Mesenchymal stem cell (in vitro differentiated cells and primary cell): Measurements from ENCODE around the gene TECPR1.

ENCODE experiments used
- DNase-seq: peaks from one replicate; pipeline ENCODE4 v3.0.0-alpha.2; 2013
- H2AFZ ChIP-seq: one replicate; pipeline ENCODE4 v1.6.1; 2013; ENCODE audit warnings: low read depth, mild to moderate bottlenecking, control low read depth, inconsistent platforms, low read length, moderate library complexity
- H2AK5ac ChIP-seq: 2 replicates; pipeline ENCODE4 v1.6.1; 2013; ENCODE audit warnings: low read length, moderate library complexity, mild to moderate bottlenecking, inconsistent platforms; ENCODE audit not compliant: severe bottlenecking
- H2BK120ac ChIP-seq: one replicate; pipeline ENCODE4 v1.6.1; 2013; ENCODE audit warnings: low read depth, mild to moderate bottlenecking, inconsistent platforms, low read length, moderate library complexity
- H2BK12ac ChIP-seq, 2 experiments: one replicate each; pipeline ENCODE4 v1.6.1; 2013; ENCODE audit warnings: inconsistent platforms in 2 of 2, low read length in 2 of 2, mild to moderate bottlenecking in 2 of 2, moderate library complexity in 2 of 2, control low read depth in 1 of 2
- H2BK15ac ChIP-seq: one replicate; pipeline ENCODE4 v1.6.1; 2013; ENCODE audit warnings: mild to moderate bottlenecking, low read depth, inconsistent platforms; ENCODE audit not compliant: poor library complexity, severe bottlenecking
- H2BK5ac ChIP-seq: 2 replicates; pipeline ENCODE4 v1.6.1; 2013; ENCODE audit warnings: low read depth, mild to moderate bottlenecking, low read length, control low read depth, inconsistent platforms; ENCODE audit not compliant: poor library complexity, severe bottlenecking
- H3K14ac ChIP-seq, 2 experiments: one replicate each; pipeline ENCODE4 v1.6.1; 2013; ENCODE audit warnings: inconsistent platforms in 2 of 2, low read length in 2 of 2, control low read depth in 1 of 2, mild to moderate bottlenecking in 1 of 2, moderate library complexity in 1 of 2
- H3K18ac ChIP-seq, 2 experiments: one replicate each; pipeline ENCODE4 v1.6.1; 2013; ENCODE audit warnings: inconsistent platforms in 2 of 2, low read length in 2 of 2, control low read depth in 1 of 2, low read depth in 1 of 2, mild to moderate bottlenecking in 1 of 2
- H3K23ac ChIP-seq, 2 experiments: one replicate each; pipeline ENCODE4 v1.6.1; 2013; ENCODE audit warnings: inconsistent platforms in 2 of 2, low read length in 2 of 2, mild to moderate bottlenecking in 2 of 2, moderate library complexity in 2 of 2, control low read depth in 1 of 2
- H3K27ac ChIP-seq: 2 replicates; pipeline ENCODE4 v1.5.1; 2013; ENCODE audit warnings: mild to moderate bottlenecking, moderate library complexity, low read length, control low read depth, inconsistent platforms; ENCODE audit not compliant: poor library complexity, severe bottlenecking
- H3K27me3 ChIP-seq, 2 experiments: 2 replicates each; pipeline versions ENCODE4 v1.6.1 to v1.7.0; 2013; ENCODE audit warnings: low read length in 2 of 2, mild to moderate bottlenecking in 2 of 2, moderate library complexity in 2 of 2, control low read depth in 1 of 2, inconsistent platforms in 1 of 2; ENCODE audit not compliant: control insufficient read depth in 1 of 2, insufficient read depth in 1 of 2
- H3K36me3 ChIP-seq, 2 experiments: 2 replicates each; pipeline versions ENCODE4 v1.6.1 to v1.7.0; 2013; ENCODE audit warnings: low read length in 2 of 2, control low read depth in 1 of 2, inconsistent platforms in 1 of 2, low read depth in 1 of 2, mild to moderate bottlenecking in 1 of 2; ENCODE audit not compliant: insufficient read depth in 2 of 2, control insufficient read depth in 1 of 2
- H3K4ac ChIP-seq, 2 experiments: one replicate each; pipeline ENCODE4 v1.6.1; 2013; ENCODE audit warnings: inconsistent platforms in 2 of 2, low read length in 2 of 2, mild to moderate bottlenecking in 2 of 2, moderate library complexity in 2 of 2, control low read depth in 1 of 2, low read depth in 1 of 2
- H3K4me1 ChIP-seq: 2 replicates; pipeline ENCODE4 v1.6.1; 2013; ENCODE audit warnings: low read depth, low read length, control low read depth; ENCODE audit not compliant: control insufficient read depth, insufficient read depth
- H3K4me2 ChIP-seq: 2 replicates; pipeline ENCODE4 v1.6.1; 2013; ENCODE audit warnings: low read length, mild to moderate bottlenecking, inconsistent platforms; ENCODE audit not compliant: poor library complexity, severe bottlenecking
- H3K4me3 ChIP-seq, 2 experiments: 2 replicates each; pipeline versions ENCODE4 v1.5.1 to v1.7.0; 2013; ENCODE audit warnings: low read length in 2 of 2, mild to moderate bottlenecking in 2 of 2, control low read depth in 1 of 2, low read depth in 1 of 2; ENCODE audit not compliant: insufficient read depth in 1 of 2
- H3K79me1 ChIP-seq: replicated peaks from 2 replicates; pipeline ENCODE4 v1.6.1; 2013; ENCODE audit warnings: mild to moderate bottlenecking, control low read depth, low read length, inconsistent platforms; ENCODE audit not compliant: poor library complexity, severe bottlenecking
- H3K9ac ChIP-seq: 2 replicates; pipeline ENCODE4 v1.7.0; 2013; ENCODE audit warnings: mild to moderate bottlenecking, low read length, moderate library complexity
- H3K9me3 ChIP-seq: 2 replicates; pipeline ENCODE4 v1.7.0; 2013; ENCODE audit warnings: mild to moderate bottlenecking, low read length; ENCODE audit not compliant: control insufficient read depth
- H4K8ac ChIP-seq: one replicate; pipeline ENCODE4 v1.6.1; 2013; ENCODE audit warnings: inconsistent platforms, mild to moderate bottlenecking, low read length, moderate library complexity
- H4K91ac ChIP-seq: one replicate; pipeline ENCODE4 v1.6.1; 2013; ENCODE audit warnings: mild to moderate bottlenecking, low read length, inconsistent platforms
- WGBS: methylation state at CpG from one replicate; pipeline ENCODE4 v1.1.7; 2013; ENCODE audit warnings: mixed read lengths; 5-methylcytosine and 5-hydroxymethylcytosine counted together

Gene TECPR1

GRCh38 chr7:98241674-98242241 is 10.3 kb downstream of the TECPR1 start:
- H2AK5ac ChIP-seq, result no peak overlapping the region
- H3K9ac ChIP-seq, result no peak overlapping the region
- no peak overlapping the region for H3K4me3 ChIP-seq
- H2AFZ ChIP-seq, result no peak overlapping the region
- H3K27me3 ChIP-seq, result no peaks in the 10 kb centered on the region
- H3K4me1 ChIP-seq, result peaks cover 9% of the 10 kb centered on the region
- peaks cover 36 to 78% of the 10 kb centered on the region in 2 experiments for H3K36me3 ChIP-seq
- H3K4me2 ChIP-seq, result no peak overlapping the region
- no peak overlapping the region for H3K4ac ChIP-seq
- H3K14ac ChIP-seq, result no peak overlapping the region
- H3K23ac ChIP-seq, result no peak overlapping the region
- H3K27ac ChIP-seq, result no peak overlapping the region
- H3K79me1 ChIP-seq, result peaks cover 12% of the 10 kb centered on the region
- no peak for DNase-seq
- H4K91ac ChIP-seq, result no peak overlapping the region
- 88% methylated on average over 16 of the region's 16 CpGs for WGBS
- H2BK12ac ChIP-seq, result no peak overlapping the region
- no peak overlapping the region for H2BK5ac ChIP-seq
- H2BK120ac ChIP-seq, result no peak overlapping the region
- H4K8ac ChIP-seq, result no peak overlapping the region
- H3K18ac ChIP-seq, result no peak overlapping the region
- H2BK15ac ChIP-seq, result no peak overlapping the region
- no peaks in the 10 kb centered on the region for H3K9me3 ChIP-seq

DNA sequence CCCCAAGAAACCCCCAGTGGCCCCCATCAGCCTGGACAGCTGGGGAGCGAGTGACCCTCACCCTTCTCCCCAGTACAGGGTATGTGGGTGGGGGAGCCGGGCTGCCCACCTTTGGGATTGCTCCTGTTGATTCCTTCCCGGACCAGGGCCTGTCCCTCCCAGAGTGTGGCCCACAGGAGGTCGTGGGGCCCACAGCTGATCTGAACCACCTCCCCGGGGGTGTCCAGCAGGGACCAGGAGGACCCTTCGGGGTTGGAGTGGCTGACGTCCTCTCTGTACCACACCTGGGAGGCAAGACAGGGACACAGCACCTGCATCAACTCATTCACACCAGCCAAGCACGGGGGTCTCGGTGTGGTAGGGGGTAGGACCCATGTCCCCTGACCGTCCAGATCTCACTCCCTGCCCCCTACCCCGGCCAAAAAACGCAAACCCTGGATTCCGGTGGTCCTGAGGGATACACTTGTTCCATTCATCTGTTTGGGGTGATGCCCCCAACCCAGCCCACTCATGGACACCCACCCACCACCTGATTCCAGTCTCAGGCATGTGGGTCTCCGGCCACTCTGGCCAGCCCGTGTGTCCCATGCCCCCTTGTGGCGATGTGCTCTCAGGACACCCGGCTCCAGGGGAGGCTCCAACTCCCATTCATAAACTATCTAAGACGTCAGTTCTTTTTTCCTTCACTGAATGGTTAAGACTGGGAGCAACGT is 10.9 kb downstream of the TECPR1 start:
- peaks cover 9% of the 10 kb centered on the region for H3K4me1 ChIP-seq
- 70% methylated on average over 18 of the region's 19 CpGs for WGBS
- H2AFZ ChIP-seq, result no peak overlapping the region
- peaks cover 39 to 85% of the 10 kb centered on the region in 2 experiments for H3K36me3 ChIP-seq
- no peak overlapping the region for H3K4me2 ChIP-seq
- no peak overlapping the region for H3K27ac ChIP-seq
- H3K4ac ChIP-seq, result no peak overlapping the region
- H3K18ac ChIP-seq, result no peak overlapping the region
- H3K9me3 ChIP-seq, result no peaks in the 10 kb centered on the region
- H4K8ac ChIP-seq, result no peak overlapping the region
- H2BK12ac ChIP-seq, result no peak overlapping the region
- H3K23ac ChIP-seq, result no peak overlapping the region
- DNase-seq, result peak; percentile 53
- H3K4me3 ChIP-seq, result no peak overlapping the region
- no peak overlapping the region for H3K9ac ChIP-seq
- no peak overlapping the region for H3K14ac ChIP-seq
- no peak overlapping the region for H2BK5ac ChIP-seq
- no peak overlapping the region for H2AK5ac ChIP-seq
- H2BK120ac ChIP-seq, result no peak overlapping the region
- H3K27me3 ChIP-seq, result no peaks in the 10 kb centered on the region
- H3K79me1 ChIP-seq, result peaks cover 12% of the 10 kb centered on the region
- H2BK15ac ChIP-seq, result no peak overlapping the region
- no peak overlapping the region for H4K91ac ChIP-seq

GRCh38 chr7:98238976-98239375 is 13.1 kb downstream of the TECPR1 start:
- Histone ChIP-seq H3K4me2 (no peak overlapping the region), H3K23ac (no peak overlapping the region), H3K79me1 (peaks cover under 1% of the 10 kb centered on the region), H3K36me3 (peaks cover 35 to 74% of the 10 kb centered on the region in 2 experiments), H4K8ac (no peak overlapping the region), H3K4me1 (peaks cover 5% of the 10 kb centered on the region), H2BK15ac (no peak overlapping the region), H2AFZ (no peak overlapping the region), H3K9ac (no peak overlapping the region), H3K27me3 (no peaks in the 10 kb centered on the region), H3K14ac (no peak overlapping the region), H3K4me3 (no peak overlapping the region), H2BK5ac (no peak overlapping the region), H4K91ac (no peak overlapping the region), H3K27ac (no peak overlapping the region), H2BK120ac (no peak overlapping the region), H2AK5ac (no peak overlapping the region), H2BK12ac (no peak overlapping the region), H3K18ac (no peak overlapping the region), H3K9me3 (no peaks in the 10 kb centered on the region), H3K4ac (no peak overlapping the region)
- 83% methylated on average over 7 of the region's 9 CpGs for WGBS
- DNase-seq, result peak; percentile 19

DNA sequence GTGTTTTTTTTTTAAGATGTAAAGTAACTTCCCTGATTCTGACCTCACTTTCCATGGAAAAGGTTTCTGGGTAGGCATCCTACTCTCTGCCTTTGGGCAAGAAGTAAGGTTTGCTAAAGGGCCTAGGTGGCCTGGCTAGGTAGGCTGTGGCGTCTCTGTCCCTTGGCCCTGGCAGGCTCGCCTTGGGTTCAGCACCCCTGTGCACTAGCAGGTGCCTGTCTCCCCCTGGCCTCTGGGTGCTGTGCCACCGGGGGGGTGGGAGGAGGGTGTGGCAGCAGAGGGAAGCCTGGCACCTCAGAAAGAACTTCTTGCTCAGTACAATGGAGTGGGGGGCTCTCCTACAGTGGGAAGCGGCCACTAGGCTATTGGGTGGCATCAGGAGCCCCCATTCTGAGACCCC is 14.0 kb downstream of the TECPR1 start:
- no peaks in the 10 kb centered on the region for H3K27me3 ChIP-seq
- H2BK5ac ChIP-seq, result no peak overlapping the region
- peaks cover 5% of the 10 kb centered on the region for H3K4me1 ChIP-seq
- H2AFZ ChIP-seq, result no peak overlapping the region
- H2BK12ac ChIP-seq, result no peak overlapping the region
- no peak overlapping the region for H3K4me3 ChIP-seq
- H4K8ac ChIP-seq, result no peak overlapping the region
- H3K14ac ChIP-seq, result no peak overlapping the region
- no peak for DNase-seq
- H2BK15ac ChIP-seq, result no peak overlapping the region
- no peak overlapping the region for H3K9ac ChIP-seq
- no peak overlapping the region for H3K4me2 ChIP-seq
- H3K23ac ChIP-seq, result no peak overlapping the region
- peaks cover 35 to 74% of the 10 kb centered on the region in 2 experiments for H3K36me3 ChIP-seq
- H3K79me1 ChIP-seq, result no peaks in the 10 kb centered on the region
- no peak overlapping the region for H4K91ac ChIP-seq
- no peak overlapping the region for H2AK5ac ChIP-seq
- H2BK120ac ChIP-seq, result no peak overlapping the region
- H3K9me3 ChIP-seq, result no peaks in the 10 kb centered on the region
- H3K18ac ChIP-seq, result no peak overlapping the region
- no peak overlapping the region for H3K27ac ChIP-seq
- H3K4ac ChIP-seq, result no peak overlapping the region
- WGBS, result 100% methylated on average over 4 of the region's 4 CpGs
